ENCODE results near the gene CER1. TPM values are rescaled to one million over a fixed set of nuclear protein-coding genes. Genes with fewer than 3 reads are reported as not detected.

CER1 gene, protein sequence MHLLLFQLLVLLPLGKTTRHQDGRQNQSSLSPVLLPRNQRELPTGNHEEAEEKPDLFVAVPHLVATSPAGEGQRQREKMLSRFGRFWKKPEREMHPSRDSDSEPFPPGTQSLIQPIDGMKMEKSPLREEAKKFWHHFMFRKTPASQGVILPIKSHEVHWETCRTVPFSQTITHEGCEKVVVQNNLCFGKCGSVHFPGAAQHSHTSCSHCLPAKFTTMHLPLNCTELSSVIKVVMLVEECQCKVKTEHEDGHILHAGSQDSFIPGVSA
- total RNA-seq (not detected in 2 replicates), polyA plus RNA-seq (0.06 TPM in 1 of 2 replicates, not detected in the other), polyA minus RNA-seq (not detected in 2 replicates), Bru-seq, nascent RNA (not detected), BruChase-seq, experiment 1, labeled RNA remaining after a 6-hour chase (not detected), BruChase-seq, experiment 2, labeled RNA remaining after a 2-hour chase (not detected)
- not detected in 2 replicates for polyA plus RNA-seq (2011; cell fraction: cytosol; rRNA removed)
- not detected in 2 replicates for polyA plus RNA-seq (2011; cell fraction: nucleus; rRNA removed)
- polyA plus RNA-seq (2012): not detected in 2 replicates
- not detected for polyA minus RNA-seq (2011; cell fraction: cytosol; rRNA and poly(A)+ RNA removed)
- polyA minus RNA-seq (2011; cell fraction: nucleus; rRNA and poly(A)+ RNA removed): not detected in 2 replicates
- long read RNA-seq: 0 reads

GRCh38 chr9:14722391-14723035 is at the start of gene CER1:
Gene CER1 (minus strand): TSS chr9:14722733. CDS start chr9:14722672, 61 bp downstream.
- FAIRE-seq: no peak
- no peak within 1 kb of the TSS for H3K9ac ChIP-seq (replicated peaks; ENCODE audit: extremely low read depth, insufficient read depth, low read length)
- H3K79me2 ChIP-seq (ENCODE audit: control insufficient read depth, insufficient read depth, low read length): no peaks in the 10 kb centered on the region
- H3K4me1 ChIP-seq (ENCODE audit: control insufficient read depth, extremely low read depth, insufficient read depth, low read length): no peaks in the 10 kb centered on the region
- dilution Hi-C loops (cut with MboI; ENCODE audit: extremely low pct_ligation_motif_present, low sequenced_read_pairs) (no loop called here), intact Hi-C loops (cut with micrococcal nuclease) (no loop called here)
- POLR2A ChIA-PET: no interaction called here
- H4K20me1 ChIP-seq (replicated peaks; ENCODE audit: control insufficient read depth, extremely low read depth, insufficient read depth, low read length): no peaks in the 10 kb centered on the region
- no peak within 1 kb of the TSS for H2AFZ ChIP-seq (ENCODE audit: low read depth, low read length)
- H3K9me1 ChIP-seq (replicated peaks; ENCODE audit: control insufficient read depth, extremely low read depth, insufficient read depth, low read length): no peaks in the 10 kb centered on the region
- no peaks in the 10 kb centered on the region for H3K27me3 ChIP-seq (ENCODE audit: control insufficient read depth in 2 of 2, insufficient read depth in 2 of 2, low read length in 2 of 2)
- no peak within 1 kb of the TSS for H3K4me3 ChIP-seq (replicated peaks in 1 of 3; ENCODE audit: insufficient read depth in 1 of 3, low read depth in 1 of 3, low read length in 3 of 3)
- no peak within 1 kb of the TSS for H3K27ac ChIP-seq (ENCODE audit: insufficient read depth, low read depth, low read length)
- TF ChIP-seq CTCF (IDR thresholded peaks at IDR 0.05; ENCODE audit: extremely low read depth in 1 of 2, insufficient read depth in 1 of 2, low read depth in 1 of 2, low read length in 2 of 2): no peak
- no peak for TF ChIP-seq JUN (IDR thresholded peaks at IDR 0.05; ENCODE audit: borderline replicate concordance, insufficient read depth, insufficient read length, low read depth)
- TF ChIP-seq POLR2AphosphoS5 (IDR thresholded peaks at IDR 0.05; ENCODE audit: insufficient read depth, low read depth, low read length): no peak
- TF ChIP-seq MAX (IDR thresholded peaks at IDR 0.05; ENCODE audit: insufficient read depth, insufficient read length): no peak
- TF ChIP-seq FOS (IDR thresholded peaks at IDR 0.05; ENCODE audit: borderline replicate concordance, insufficient read depth, low read length): no peak
- TF ChIP-seq MYC (IDR thresholded peaks at IDR 0.05; ENCODE audit: low read depth, low read length): no peak
- no peak for TF ChIP-seq POLR2A (IDR thresholded peaks at IDR 0.05; ENCODE audit: low read depth, low read length)
- TF ChIP-seq GATA2 (IDR thresholded peaks at IDR 0.05; ENCODE audit: insufficient read depth, insufficient read length, low read depth, low read length): no peak
- no peak for TF ChIP-seq EZH2 (IDR thresholded peaks at IDR 0.05; ENCODE audit: borderline replicate concordance, low read depth, low read length, severe bottlenecking)
- H3K36me3 ChIP-seq (ENCODE audit: control insufficient read depth in 2 of 2, extremely low read depth in 1 of 2, insufficient read depth in 2 of 2, low read length in 2 of 2): no peaks in the 10 kb centered on the region
- BruUV-seq (replicated peaks): no TSS peak
- no peak for DNase-seq (ENCODE audit: low read depth, low spot score)
- no peaks in the 10 kb centered on the region for H3K9me3 ChIP-seq (replicated peaks; ENCODE audit: control insufficient read depth, insufficient read depth, low read length)
- CTCF ChIA-PET: interaction anchor here (0.8 kb wide), 1 partner anchor 30 kb away, joined by 3 read pairs; the partner anchor contains the start of gene ZDHHC21
- no peak within 1 kb of the TSS for H3K4me2 ChIP-seq (ENCODE audit: insufficient read depth, low read length)

Data from endothelial cell of umbilical vein (primary cell).